ENCODE measurements around the gene GLTPD2. TPM values are rescaled to one million over a fixed set of nuclear protein-coding genes. Genes with fewer than 3 reads are reported as not detected.

GLTPD2 gene
- total RNA-seq, 6 experiments from 2014 or later, result 20.6 to 97.4 (median 60.9) TPM

- ATAC-seq (no peak), DNase-seq (no peak)
- Histone ChIP-seq H3K4me1 (peaks cover 0 to 12% (median 3%) of the 10 kb centered on the region in 4 donors), H3K36me3 (no peaks in the 10 kb centered on the region), H3K27ac (peak overlapping the region in 1 of 3 donors; percentile 66), H3K4me3 (peak overlapping the region; percentile 47 to 84 (median 76)), H3K9me3 (no peaks in the 10 kb centered on the region), H3K27me3 (no peaks in the 10 kb centered on the region)
- intact Hi-C loops (cut with DNase I), result loop anchor here in 1 of 2 donors (5.0 kb wide), 1 partner anchor 76 kb away; no protein-coding TSS in a partner anchor
- WGBS (ENCODE audit: insufficient coverage, low coverage, low lambda C conversion rate, missing lambda C conversion rate), result 0% methylated on average over 7 of the region's 16 CpGs
- TF ChIP-seq CTCF (IDR thresholded peaks at IDR 0.05) (no peak), POLR2A (IDR thresholded peaks at IDR 0.05) (no peak)
Measured at GRCh38 chr17:4806456-4806776, 17.7 kb downstream of the GLTPD2 start.

GRCh38 chr17:4806777-4807604 is 18.2 kb downstream of the GLTPD2 start, which contains the start of gene PLD2:
Gene PLD2, plus strand, starts transcription at chr17:4807152. Its CDS starts 621 bp downstream, at chr17:4807773.
- Histone ChIP-seq H3K27me3 (no peaks in the 10 kb centered on the region), H3K4me1 (peaks cover 0 to 12% (median 3%) of the 10 kb centered on the region in 4 donors), H3K27ac (peak within 1 kb of the TSS in 2 of 3 donors; percentile 66 to 76), H3K9me3 (no peaks in the 10 kb centered on the region), H3K4me3 (peak within 1 kb of the TSS; percentile 65 to 84 (median 76)), H3K36me3 (no peaks in the 10 kb centered on the region)
- DNase-seq (peak; percentile 94 to 95 (median 94)), ATAC-seq (peak; percentile 90 to 98 (median 94))
- intact Hi-C loops (cut with DNase I), result loop anchor here in 1 of 2 donors (5.0 kb wide), 1 partner anchor 75 kb away; no protein-coding TSS in a partner anchor
- WGBS (ENCODE audit: insufficient coverage, low coverage, low lambda C conversion rate, missing lambda C conversion rate), result 0% methylated on average over 2 of the region's 106 CpGs
- TF ChIP-seq POLR2A (IDR thresholded peaks at IDR 0.05) (peak; percentile 62), CTCF (IDR thresholded peaks at IDR 0.05) (no peak)

GRCh38 chr17:4807605-4808377 is 19.0 kb downstream of the GLTPD2 start:
- H3K36me3 ChIP-seq, result no peaks in the 10 kb centered on the region
- intact Hi-C loops (cut with DNase I), result loop anchor here in 1 of 2 donors (5.0 kb wide), 1 partner anchor 75 kb away; no protein-coding TSS in a partner anchor
- peak; percentile 1 to 11 (median 3) for ATAC-seq
- H3K9me3 ChIP-seq, result no peaks in the 10 kb centered on the region
- no peak for TF ChIP-seq CTCF (IDR thresholded peaks at IDR 0.05)
- no peak for TF ChIP-seq POLR2A (IDR thresholded peaks at IDR 0.05)
- H3K4me1 ChIP-seq, result peaks cover 0 to 12% (median 3%) of the 10 kb centered on the region in 4 donors
- no peaks in the 10 kb centered on the region for H3K27me3 ChIP-seq
- peak overlapping the region; percentile 65 to 84 (median 76) for H3K4me3 ChIP-seq
- H3K27ac ChIP-seq, result peak overlapping the region in 1 of 3 donors; percentile 7
- 3% methylated on average over 13 of the region's 32 CpGs for WGBS (ENCODE audit: insufficient coverage, low coverage, low lambda C conversion rate, missing lambda C conversion rate)
- DNase-seq, result no peak

GRCh38 chr17:4808378-4808767 is 19.6 kb downstream of the GLTPD2 start:
- no peaks in the 10 kb centered on the region for H3K9me3 ChIP-seq
- no peaks in the 10 kb centered on the region for H3K27me3 ChIP-seq
- ATAC-seq (peak; percentile 81 to 86 (median 83)), DNase-seq (peak; percentile 82 to 90 (median 90))
- WGBS (ENCODE audit: insufficient coverage, low coverage, low lambda C conversion rate, missing lambda C conversion rate), result 31% methylated on average over 2 of the region's 6 CpGs
- H3K27ac ChIP-seq, result peak overlapping the region in 1 of 3 donors; percentile 7
- H3K36me3 ChIP-seq, result no peaks in the 10 kb centered on the region
- H3K4me1 ChIP-seq, result peaks cover 0 to 12% (median 3%) of the 10 kb centered on the region in 4 donors
- peak overlapping the region in 2 of 3 donors; percentile 76 to 84 for H3K4me3 ChIP-seq
- TF ChIP-seq POLR2A (IDR thresholded peaks at IDR 0.05) (no peak), CTCF (IDR thresholded peaks at IDR 0.05) (peak; percentile 7 to 44 (median 16))
- intact Hi-C loops (cut with DNase I), result loop anchor here in 1 of 2 donors (5.0 kb wide), 1 partner anchor 74 kb away; no protein-coding TSS in a partner anchor

Data from right lobe of liver (tissue), 6 donors.